IMR-90 (cell line): ENCODE results near the gene LCE1F. TPM values are rescaled to one million over a fixed set of nuclear protein-coding genes. Genes with fewer than 3 reads are reported as not detected.

Source experiments
- ATAC-seq: fragments of 200-7000 bp; cut with Tn5 transposase; 2 replicates; pipeline ENCODE4 v1.9.1; 2020; ENCODE audit warnings: low read depth, mild to moderate bottlenecking, moderate library complexity
- BruUV-seq: library from RNA; stranded (reverse); fragments of 400-500 nt; replicated peaks from 2 replicates; lab custom pipeline; 2021; lab: Mats Ljungman, UMichigan
- CTCF ChIA-PET: fragments of 300-600 bp; formaldehyde crosslinking; extraction: SDS; loops from one replicate; lab custom pipeline; 2021; ENCODE audit warnings: antibody characterized with exemption; lab: Yijun Ruan, JAX
- POLR2A ChIA-PET: fragments of 300-600 bp; sonication (Branson Sonifier 250); formaldehyde crosslinking; loops from one replicate; lab custom pipeline; 2022; ENCODE audit warnings: antibody characterized with exemption; ENCODE audit not compliant: unreplicated experiment; lab: Charles Lee
- DNase-seq: peaks from one replicate; pipeline ENCODE4 v3.0.0; 2013
- H2AFZ ChIP-seq: replicated peaks from 2 replicates; pipeline ENCODE3; 2013; ENCODE audit warnings: low read length, mild to moderate bottlenecking; ENCODE audit not compliant: poor library complexity
- H2AK5ac ChIP-seq: 2 replicates; pipeline ENCODE4 v1.6.1; 2013; ENCODE audit warnings: low read depth, low read length, inconsistent platforms
- H2AK9ac ChIP-seq: replicated peaks from 2 replicates; pipeline ENCODE3; 2013; ENCODE audit warnings: mild to moderate bottlenecking, low read depth, low read length, moderate library complexity; ENCODE audit not compliant: poor library complexity
- H2BK120ac ChIP-seq: 2 replicates; pipeline ENCODE4 v1.6.1; 2013; ENCODE audit warnings: low read depth, low read length, inconsistent platforms
- H2BK15ac ChIP-seq: 3 replicates; pipeline ENCODE4 v1.6.1; 2013; ENCODE audit warnings: low read depth, low read length, inconsistent platforms
- H2BK20ac ChIP-seq: 2 replicates; pipeline ENCODE4 v1.6.1; 2013; ENCODE audit warnings: low read depth, mild to moderate bottlenecking, inconsistent platforms, low read length, moderate library complexity
- H2BK5ac ChIP-seq: 2 replicates; pipeline ENCODE4 v1.6.1; 2013; ENCODE audit warnings: mild to moderate bottlenecking, low read depth, low read length, inconsistent platforms; ENCODE audit not compliant: poor library complexity, severe bottlenecking
- H3K14ac ChIP-seq: replicated peaks from 2 replicates; pipeline ENCODE4 v1.6.1; 2013; ENCODE audit warnings: low read depth, low read length, inconsistent platforms
- H3K18ac ChIP-seq: 2 replicates; pipeline ENCODE4 v1.6.1; 2013; ENCODE audit warnings: low read depth, low read length, control low read depth
- H3K23ac ChIP-seq: 2 replicates; pipeline ENCODE4 v1.6.1; 2013; ENCODE audit warnings: low read depth, low read length, inconsistent platforms
- H3K27ac ChIP-seq: 2 replicates; pipeline ENCODE4 v1.5.1; 2013; ENCODE audit warnings: mild to moderate bottlenecking, control low read depth, low read length; ENCODE audit not compliant: insufficient read depth
- H3K27me3 ChIP-seq: 2 replicates; pipeline ENCODE4 v1.6.1; 2013; ENCODE audit warnings: low read length; ENCODE audit not compliant: control insufficient read depth, insufficient read depth
- H3K36me3 ChIP-seq: 2 replicates; pipeline ENCODE4 v1.6.1; 2013; ENCODE audit warnings: low read length, mixed read lengths; ENCODE audit not compliant: control insufficient read depth, insufficient read depth
- H3K4ac ChIP-seq: 2 replicates; pipeline ENCODE4 v1.6.1; 2013; ENCODE audit warnings: low read depth, low read length, inconsistent platforms
- H3K4me1 ChIP-seq: 2 replicates; pipeline ENCODE4 v1.6.1; 2013; ENCODE audit warnings: low read length, mixed read lengths; ENCODE audit not compliant: control insufficient read depth, insufficient read depth
- H3K4me2 ChIP-seq: 2 replicates; pipeline ENCODE4 v1.6.1; 2013; ENCODE audit warnings: low read depth, mild to moderate bottlenecking, control low read depth, low read length, moderate library complexity
- H3K4me3 ChIP-seq: 2 replicates; pipeline ENCODE4 v1.5.1; 2013; ENCODE audit warnings: low read depth, mild to moderate bottlenecking, control low read depth, low read length, moderate library complexity; ENCODE audit not compliant: insufficient read depth
- H3K56ac ChIP-seq: 2 replicates; pipeline ENCODE4 v1.6.1; 2013; ENCODE audit warnings: low read length, inconsistent platforms; ENCODE audit not compliant: insufficient read depth; ENCODE audit errors: extremely low read depth
- H3K79me1 ChIP-seq, 2 experiments: 2 replicates each; pipeline ENCODE4 v1.6.1; 2013; ENCODE audit warnings: low read length in 2 of 2, inconsistent platforms in 1 of 2, low read depth in 1 of 2
- H3K9ac ChIP-seq: 2 replicates; pipeline ENCODE4 v1.6.1; 2013; ENCODE audit warnings: low read depth, low read length, control low read depth
- H3K9me1 ChIP-seq: 2 replicates; pipeline ENCODE4 v1.6.1; 2013; ENCODE audit warnings: low read length, inconsistent platforms; ENCODE audit not compliant: insufficient read depth
- H3K9me3 ChIP-seq: 2 replicates; pipeline ENCODE4 v1.6.1; 2013; ENCODE audit warnings: low read length; ENCODE audit not compliant: control insufficient read depth, insufficient read depth
- H4K20me1 ChIP-seq: 2 replicates; pipeline ENCODE4 v1.6.1; 2013; ENCODE audit warnings: low read length, inconsistent platforms; ENCODE audit not compliant: insufficient read depth
- H4K5ac ChIP-seq: 2 replicates; pipeline ENCODE4 v1.6.1; 2013; ENCODE audit warnings: mild to moderate bottlenecking, low read depth, low read length, control low read depth
- H4K8ac ChIP-seq, 2 experiments: 2 replicates each; pipeline ENCODE4 v1.6.1; 2013; ENCODE audit warnings: low read depth in 2 of 2, low read length in 2 of 2, control low read depth in 1 of 2, inconsistent platforms in 1 of 2
- H4K91ac ChIP-seq: 2 replicates; pipeline ENCODE4 v1.6.1; 2013; ENCODE audit warnings: low read depth, low read length, inconsistent platforms; ENCODE audit not compliant: insufficient read depth
- BHLHE40 ChIP-seq: fragments of 150-350 bp; IDR thresholded peaks from 2 replicates; pipeline ENCODE4 v1.6.1; 2016; ENCODE audit warnings: mild to moderate bottlenecking, low read depth, low read length
- CEBPB ChIP-seq: IDR thresholded peaks from 2 replicates; pipeline ENCODE4 v1.6.1; 2012; ENCODE audit warnings: low read depth, low read length, improper control_type of control experiment
- CHD1 ChIP-seq: IDR thresholded peaks from 2 replicates; pipeline ENCODE4 v1.6.1; 2012; ENCODE audit warnings: low read depth, low read length, improper control_type of control experiment
- CTCF ChIP-seq: conservative IDR thresholded peaks from 2 replicates; pipeline ENCODE4 v1.5.1; 2012; ENCODE audit warnings: mild to moderate bottlenecking, low read depth, low read length, improper control_type of control experiment
- FOS ChIP-seq: fragments of 150-350 bp; IDR thresholded peaks from 2 replicates; pipeline ENCODE4 v1.6.1; 2016; ENCODE audit warnings: low read depth, low read length
- MAFK ChIP-seq: IDR thresholded peaks from 2 replicates; pipeline ENCODE4 v1.6.1; 2012; ENCODE audit warnings: low read depth, low read length, improper control_type of control experiment
- MAZ ChIP-seq: IDR thresholded peaks from 2 replicates; pipeline ENCODE4 v1.6.1; 2012; ENCODE audit warnings: low read depth, mild to moderate bottlenecking, low read length, improper control_type of control experiment, moderate library complexity, borderline replicate concordance
- MXI1 ChIP-seq: IDR thresholded peaks from 2 replicates; pipeline ENCODE4 v1.6.1; 2012; ENCODE audit warnings: low read depth, mild to moderate bottlenecking, low read length, moderate library complexity, borderline replicate concordance
- NFE2L2 ChIP-seq: fragments of 150-350 bp; IDR thresholded peaks from 2 replicates; pipeline ENCODE4 v1.6.1; 2016; ENCODE audit warnings: low read depth, mild to moderate bottlenecking, low read length
- POLR2A ChIP-seq: IDR thresholded peaks from 2 replicates; pipeline ENCODE4 v1.6.1; 2012; ENCODE audit warnings: mild to moderate bottlenecking, low read depth, low read length
- RAD21 ChIP-seq: IDR thresholded peaks from 2 replicates; pipeline ENCODE4 v1.6.1; 2012; ENCODE audit warnings: low read length, improper control_type of control experiment
- RCOR1 ChIP-seq: IDR thresholded peaks from 2 replicates; pipeline ENCODE4 v1.6.1; 2012; ENCODE audit warnings: mild to moderate bottlenecking, low read length, improper control_type of control experiment; ENCODE audit not compliant: insufficient replicate concordance
- RFX5 ChIP-seq: IDR thresholded peaks from 2 replicates; pipeline ENCODE4 v1.8.0; 2012; ENCODE audit warnings: low read depth, mild to moderate bottlenecking, low read length, moderate library complexity
- SMC3 ChIP-seq: fragments of 150-350 bp; IDR thresholded peaks from 2 replicates; pipeline ENCODE4 v1.6.1; 2016; ENCODE audit warnings: low read depth, mild to moderate bottlenecking, antibody characterized with exemption, low read length, moderate library complexity
- WGBS, 2 experiments: methylation state at CpG; one replicate each; pipeline versions ENCODE4 v1.1.5 to v1.1.7; 2013; ENCODE audit warnings: missing lambda C conversion rate in 2 of 2; ENCODE audit not compliant: insufficient read length in 1 of 2; ENCODE audit errors: extremely low coverage in 2 of 2; 5-methylcytosine and 5-hydroxymethylcytosine counted together
- dilution Hi-C: fragments of 300-500 bp; cut with HindIII; formaldehyde crosslinking; loops from one replicate; pipeline ENCODE4 v1.14.3; 2018; ENCODE audit warnings: low sequenced_read_pairs; ENCODE audit not compliant: unreplicated experiment
- in situ Hi-C: fragments of 300-500 bp; cut with MboI; formaldehyde crosslinking; loops from 3 replicates; pipeline ENCODE4 v1.14.3; 2019; ENCODE audit warnings: low sequenced_read_pairs, inconsistent platforms, mixed read lengths
- intact Hi-C: fragments of 100-400 bp; cut with micrococcal nuclease; formaldehyde crosslinking; loops from 2 replicates; pipeline ENCODE4 v1.10.0; 2022
- polyA plus RNA-seq, 3 experiments: library from polyadenylated mRNA; depleted of rRNA; stranded (reverse); fragments of >200 nt; gene quantifications; 2 replicates each; pipeline ENCODE4 v1.2.3, GENCODE V29; 2012; ENCODE audit warnings: low replicate concordance in 1 of 3
- total RNA-seq: library from RNA; depleted of rRNA; stranded (reverse); fragments of >200 nt; gene quantifications from 2 replicates; pipeline ENCODE4 v1.2.3, GENCODE V29; 2012
- TF ChIP-seq, protein P1 (sequence below): fragments of 150-350 bp; IDR thresholded peaks from 2 replicates; pipeline ENCODE4 v1.6.1; 2016; ENCODE audit warnings: low read depth, mild to moderate bottlenecking, low read length, moderate library complexity, borderline replicate concordance
- TF ChIP-seq, protein P2 (sequence below): fragments of 150-350 bp; IDR thresholded peaks from 2 replicates; pipeline ENCODE4 v1.6.1; 2017; ENCODE audit warnings: mild to moderate bottlenecking, antibody characterized with exemption, low read length, low read depth

The LCE1F gene
- total and polyA plus RNA-seq, 2 of the 4 experiments (the other 2 are of a cell fraction) = not detected

DNA sequence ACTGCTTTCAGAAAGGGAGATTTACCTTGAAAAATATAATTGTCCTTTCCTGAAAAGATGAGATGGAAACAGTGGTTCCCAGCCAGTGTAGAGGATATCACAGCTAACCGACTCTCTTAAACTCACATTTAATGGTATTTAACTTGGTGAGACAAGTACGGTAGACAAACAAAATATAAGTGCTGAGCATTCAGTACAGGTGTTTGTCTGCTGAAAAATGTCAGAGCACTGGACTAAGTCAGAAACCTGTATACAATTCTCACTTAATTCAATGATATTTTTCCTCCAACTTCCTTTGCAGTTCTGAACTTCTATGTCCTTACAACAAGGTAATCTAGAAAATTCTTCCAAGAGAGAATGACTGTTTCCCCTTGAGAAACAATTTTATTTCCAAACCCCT, 36.7 kb downstream of the LCE1F start, which contains the start of gene LCE1B:
LCE1B (plus strand) TSS at position 301 of the 400 bp plus-strand sequence. CDS start 476 bp downstream, outside the sequence.
- H4K20me1 ChIP-seq = no peaks in the 10 kb centered on the region
- H2AK9ac ChIP-seq = no peak within 1 kb of the TSS
- H3K9me1 ChIP-seq = no peaks in the 10 kb centered on the region
- no peaks in the 10 kb centered on the region for H3K36me3 ChIP-seq
- dilution Hi-C loops (no loop called here), intact Hi-C loops (no loop called here), in situ Hi-C loops (no loop called here)
- no peaks in the 10 kb centered on the region for H3K27me3 ChIP-seq
- no peak within 1 kb of the TSS for H3K4ac ChIP-seq
- no peak within 1 kb of the TSS for H4K91ac ChIP-seq
- POLR2A ChIA-PET = no interaction called here
- H3K4me1 ChIP-seq = no peaks in the 10 kb centered on the region
- no peak within 1 kb of the TSS for H3K9ac ChIP-seq
- H2BK15ac ChIP-seq = no peak within 1 kb of the TSS
- no peak for TF ChIP-seq RFX5
- no peak for TF ChIP-seq RCOR1
- no peak for TF ChIP-seq CHD1
- no peak for TF ChIP-seq MXI1
- TF ChIP-seq, protein P1, sequence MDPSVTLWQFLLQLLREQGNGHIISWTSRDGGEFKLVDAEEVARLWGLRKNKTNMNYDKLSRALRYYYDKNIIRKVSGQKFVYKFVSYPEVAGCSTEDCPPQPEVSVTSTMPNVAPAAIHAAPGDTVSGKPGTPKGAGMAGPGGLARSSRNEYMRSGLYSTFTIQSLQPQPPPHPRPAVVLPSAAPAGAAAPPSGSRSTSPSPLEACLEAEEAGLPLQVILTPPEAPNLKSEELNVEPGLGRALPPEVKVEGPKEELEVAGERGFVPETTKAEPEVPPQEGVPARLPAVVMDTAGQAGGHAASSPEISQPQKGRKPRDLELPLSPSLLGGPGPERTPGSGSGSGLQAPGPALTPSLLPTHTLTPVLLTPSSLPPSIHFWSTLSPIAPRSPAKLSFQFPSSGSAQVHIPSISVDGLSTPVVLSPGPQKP = no peak
- TF ChIP-seq BHLHE40 = no peak
- no peak for TF ChIP-seq MAZ
- no peak for TF ChIP-seq NFE2L2
- TF ChIP-seq, protein P2, sequence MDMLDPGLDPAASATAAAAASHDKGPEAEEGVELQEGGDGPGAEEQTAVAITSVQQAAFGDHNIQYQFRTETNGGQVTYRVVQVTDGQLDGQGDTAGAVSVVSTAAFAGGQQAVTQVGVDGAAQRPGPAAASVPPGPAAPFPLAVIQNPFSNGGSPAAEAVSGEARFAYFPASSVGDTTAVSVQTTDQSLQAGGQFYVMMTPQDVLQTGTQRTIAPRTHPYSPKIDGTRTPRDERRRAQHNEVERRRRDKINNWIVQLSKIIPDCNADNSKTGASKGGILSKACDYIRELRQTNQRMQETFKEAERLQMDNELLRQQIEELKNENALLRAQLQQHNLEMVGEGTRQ = no peak
- TF ChIP-seq RAD21 = no peak
- no peak for TF ChIP-seq SMC3
- no peak for TF ChIP-seq CEBPB
- no peak for TF ChIP-seq MAFK
- TF ChIP-seq FOS = no peak
- TF ChIP-seq POLR2A = no peak
- no peak for TF ChIP-seq CTCF
- no peak for ATAC-seq
- no peak within 1 kb of the TSS for H2BK20ac ChIP-seq
- H3K23ac ChIP-seq = no peak within 1 kb of the TSS
- no CpG with 5 or more reads among the region's 2 CpGs for WGBS, 2 experiments
- no peak within 1 kb of the TSS for H2AK5ac ChIP-seq
- H3K56ac ChIP-seq = no peak within 1 kb of the TSS
- no peak within 1 kb of the TSS for H3K14ac ChIP-seq
- H3K4me3 ChIP-seq = no peak within 1 kb of the TSS
- H4K8ac ChIP-seq = no peak within 1 kb of the TSS
- H3K18ac ChIP-seq = no peak within 1 kb of the TSS
- DNase-seq = no peak
- H3K27ac ChIP-seq = no peak within 1 kb of the TSS
- H3K9me3 ChIP-seq = peaks cover 2% of the 10 kb centered on the region; the same call in 1 of the 2 replicates
- H3K79me1 ChIP-seq = no peaks in the 10 kb centered on the region
- CTCF ChIA-PET = no interaction called here
- H2BK5ac ChIP-seq = no peak within 1 kb of the TSS
- no TSS peak for BruUV-seq
- no peak within 1 kb of the TSS for H4K5ac ChIP-seq
- no peak within 1 kb of the TSS for H2BK120ac ChIP-seq
- no peak within 1 kb of the TSS for H2AFZ ChIP-seq
- no peak within 1 kb of the TSS for H3K4me2 ChIP-seq
